A549 (cell line): ENCODE data around the gene MED28. TPM values are rescaled to one million over a fixed set of nuclear protein-coding genes. Genes with fewer than 3 reads are reported as not detected.
A peak's percentile ranks its signal among the peaks of the same experiment; 100 is the strongest.

ENCODE experiments used
- ATAC-seq, 2 experiments: fragments of 200-7000 bp in 1 of 2; fragments of >200 bp in 1 of 2; cut with Nextera tagmentation in 1 of 2; cut with Tn5 transposase in 1 of 2; 3 replicates each; pipeline versions ENCODE4 v1.8.0 to v1.9.1; 2018 to 2020; ENCODE audit warnings: mild to moderate bottlenecking in 1 of 2, moderate library complexity in 1 of 2
- CTCF ChIA-PET: fragments of 300-600 bp; sonication (Branson Sonifier 250); formaldehyde crosslinking; extraction: SDS; loops from one replicate; lab custom pipeline; 2021; ENCODE audit warnings: antibody characterized with exemption, inconsistent platforms; lab: Yijun Ruan, JAX
- POLR2A ChIA-PET: fragments of 350-600 bp; formaldehyde crosslinking; extraction: SDS; loops from one replicate; lab custom pipeline; 2021; ENCODE audit warnings: antibody characterized with exemption, inconsistent platforms; lab: Yijun Ruan, JAX
- DNase-seq, 2 experiments: peaks; one replicate each; pipeline versions ENCODE4 v3.0.0 to v3.0.0-alpha.2; 2011 to 2016; ENCODE audit warnings: low read depth in 1 of 2, low spot score in 1 of 2
- FAIRE-seq: peaks from 2 replicates; lab custom pipeline; 2011; peaks lifted over from hg19 to GRCh38; lab: Jason Lieb, UNC
- H3K27ac ChIP-seq, 2 experiments: fragments of >200 bp; sonication (Bioruptor Twin); formaldehyde crosslinking; 3 replicates each; pipeline ENCODE4 v1.5.1; 2016 to 2017
- H3K4me1 ChIP-seq: fragments of >200 bp; sonication (Bioruptor Twin); formaldehyde crosslinking; 3 replicates; pipeline ENCODE4 v1.6.1; 2016
- H3K4me2 ChIP-seq: fragments of >200 bp; sonication (Bioruptor Twin); formaldehyde crosslinking; 3 replicates; pipeline ENCODE4 v1.6.1; 2016
- H3K4me3 ChIP-seq: fragments of >200 bp; sonication (Bioruptor Twin); formaldehyde crosslinking; 3 replicates; pipeline ENCODE4 v1.5.1; 2016
- H3K9me3 ChIP-seq: fragments of >200 bp; sonication (Bioruptor Twin); formaldehyde crosslinking; 3 replicates; pipeline ENCODE4 v1.6.1; 2016
- CBX8 ChIP-seq: fragments of 200-600 bp; sonication (generic); IDR thresholded peaks from 2 replicates; pipeline ENCODE4 v1.6.1; 2016
- CHD2 ChIP-seq: fragments of 150-350 bp; IDR thresholded peaks from 2 replicates; pipeline ENCODE4 v1.6.1; 2014; ENCODE audit warnings: low read length; ENCODE audit not compliant: partially characterized antibody
- EHF ChIP-seq: fragments of 250-450 bp; sonication (Bioruptor Pico); IDR thresholded peaks from 2 replicates; pipeline ENCODE4 v1.5.0; 2020; ENCODE audit warnings: mild to moderate bottlenecking
- EHMT2 ChIP-seq: fragments of 200-600 bp; sonication (generic); IDR thresholded peaks from 2 replicates; pipeline ENCODE4 v1.6.1; 2016; ENCODE audit warnings: antibody characterized with exemption, low read depth, mild to moderate bottlenecking, moderate library complexity
- FOSL2 ChIP-seq, 2 experiments: fragments of 450-650 bp in 1 of 2; fragments of >200 bp in 1 of 2; sonication (Bioruptor Twin) in 1 of 2; formaldehyde crosslinking; IDR thresholded peaks; 2 replicates each; pipeline versions ENCODE4 v1.5.0 to v1.6.1; 2016 to 2020; ENCODE audit warnings: mild to moderate bottlenecking in 1 of 2, moderate library complexity in 1 of 2
- FOXS1 ChIP-seq: fragments of 250-450 bp; sonication (Bioruptor Pico); IDR thresholded peaks from 2 replicates; pipeline ENCODE4 v1.5.0; 2020; ENCODE audit warnings: mild to moderate bottlenecking, moderate library complexity
- GATA3 ChIP-seq: IDR thresholded peaks from 2 replicates; pipeline ENCODE4 v1.6.1; 2012; ENCODE audit warnings: borderline replicate concordance
- HDAC2 ChIP-seq: fragments of 200-600 bp; sonication (generic); IDR thresholded peaks from 2 replicates; pipeline ENCODE4 v1.6.1; 2016
- HEYL ChIP-seq: fragments of 250-450 bp; sonication (Bioruptor Pico); IDR thresholded peaks from 2 replicates; pipeline ENCODE4 v1.8.0; 2021; ENCODE audit warnings: mild to moderate bottlenecking, moderate library complexity
- HOXB13 ChIP-seq: fragments of 250-450 bp; sonication (Bioruptor Pico); IDR thresholded peaks from 2 replicates; pipeline ENCODE4 v1.5.0; 2020; ENCODE audit warnings: low read depth, mild to moderate bottlenecking, moderate library complexity
- JUNB ChIP-seq: fragments of >200 bp; sonication (Bioruptor Twin); formaldehyde crosslinking; IDR thresholded peaks from 2 replicates; pipeline ENCODE4 v1.6.1; 2016
- KDM1A ChIP-seq: fragments of 200-600 bp; sonication (generic); IDR thresholded peaks from 2 replicates; pipeline ENCODE4 v1.6.1; 2016; ENCODE audit warnings: low read depth, mild to moderate bottlenecking
- MAFK ChIP-seq: fragments of 450-650 bp; IDR thresholded peaks from 2 replicates; pipeline ENCODE4 v1.6.1; 2014; ENCODE audit not compliant: partially characterized antibody
- MYC ChIP-seq: IDR thresholded peaks from 2 replicates; pipeline ENCODE4 v1.6.1; 2012; ENCODE audit warnings: mild to moderate bottlenecking, inconsistent platforms, low read length, improper control_type of control experiment, borderline replicate concordance
- NFE2L2 ChIP-seq: fragments of 150-350 bp; conservative IDR thresholded peaks from 2 replicates; pipeline ENCODE4 v1.6.1; 2014; ENCODE audit warnings: low read length
- NR3C1 ChIP-seq: fragments of >200 bp; sonication (Bioruptor Twin); formaldehyde crosslinking; IDR thresholded peaks from 3 replicates; pipeline ENCODE4 v1.6.1; 2017
- PHF8 ChIP-seq: fragments of 200-600 bp; sonication (generic); IDR thresholded peaks from 2 replicates; pipeline ENCODE4 v1.6.1; 2016; ENCODE audit warnings: low read depth, mild to moderate bottlenecking, antibody characterized with exemption, moderate library complexity, borderline replicate concordance
- POLR2A ChIP-seq: IDR thresholded peaks from 2 replicates; pipeline ENCODE4 v1.6.1; 2012; ENCODE audit warnings: mild to moderate bottlenecking, low read length
- POLR2AphosphoS2 ChIP-seq: conservative IDR thresholded peaks from 2 replicates; pipeline ENCODE4 v1.6.1; 2012; ENCODE audit warnings: low read length, improper control_type of control experiment, inconsistent platforms
- RAD21 ChIP-seq, 2 experiments: fragments of >200 bp in 1 of 2; sonication (Bioruptor Twin) in 1 of 2; formaldehyde crosslinking in 1 of 2; IDR thresholded peaks in 1 of 2; conservative IDR thresholded peaks in 1 of 2; 2 replicates in 1 of 2; 3 replicates in 1 of 2; pipeline ENCODE4 v1.6.1; 2012 to 2018; ENCODE audit warnings: inconsistent platforms in 1 of 2
- RFX5 ChIP-seq: fragments of 450-650 bp; IDR thresholded peaks from 2 replicates; pipeline ENCODE4 v1.7.1; 2014; ENCODE audit warnings: antibody characterized with exemption, mild to moderate bottlenecking, moderate library complexity
- SMC3 ChIP-seq: fragments of >200 bp; sonication (Bioruptor Twin); formaldehyde crosslinking; IDR thresholded peaks from 3 replicates; pipeline ENCODE4 v1.6.1; 2018; ENCODE audit warnings: inconsistent platforms
- SREBF2 ChIP-seq: fragments of 450-650 bp; IDR thresholded peaks from 2 replicates; pipeline ENCODE4 v1.6.1; 2014; ENCODE audit warnings: mild to moderate bottlenecking, moderate library complexity
- ZSCAN20 ChIP-seq: fragments of 250-450 bp; sonication (Bioruptor Pico); IDR thresholded peaks from 2 replicates; pipeline ENCODE4 v1.8.0; 2022; ENCODE audit warnings: mild to moderate bottlenecking, moderate library complexity
- whole genome bisulfite sequencing: methylation state at CpG from one replicate; pipeline ENCODE4 v1.1.6; 2017; ENCODE audit errors: missing lambda C conversion rate; 5-methylcytosine and 5-hydroxymethylcytosine counted together
- polyA plus RNA-seq, 4 experiments: library from polyadenylated mRNA; depleted of rRNA in 3 of 4; stranded (reverse); fragments of >200 nt; fragmentation: RNase III in 1 of 4; extraction: RNeasy Plus Mini Kit Qiagen cat#74134 plus additional on column Dnase treatment in 1 of 4; gene quantifications; 2 replicates in 3 of 4; 3 replicates in 1 of 4; pipeline ENCODE4 v1.2.3, GENCODE V29; 2011 to 2017
- TF ChIP-seq, protein P1 (sequence below): fragments of 250-450 bp; sonication (Bioruptor Pico); IDR thresholded peaks from 2 replicates; pipeline ENCODE4 v1.5.0; 2020; ENCODE audit warnings: low read depth, mild to moderate bottlenecking, moderate library complexity
- TF ChIP-seq, protein P2 (sequence below): IDR thresholded peaks from 2 replicates; pipeline ENCODE4 v1.6.1; 2012
- TF ChIP-seq, protein P3 (sequence below): fragments of 450-650 bp; IDR thresholded peaks from 2 replicates; pipeline ENCODE4 v1.6.1; 2014; ENCODE audit warnings: antibody characterized with exemption
- TF ChIP-seq, protein P4 (sequence below): IDR thresholded peaks from 2 replicates; pipeline ENCODE4 v1.6.1; 2012

The MED28 gene
- polyA plus RNA-seq, 2 of the 4 experiments (the other 2 are of a cell fraction): 15.5 to 30.8 TPM

DNA sequence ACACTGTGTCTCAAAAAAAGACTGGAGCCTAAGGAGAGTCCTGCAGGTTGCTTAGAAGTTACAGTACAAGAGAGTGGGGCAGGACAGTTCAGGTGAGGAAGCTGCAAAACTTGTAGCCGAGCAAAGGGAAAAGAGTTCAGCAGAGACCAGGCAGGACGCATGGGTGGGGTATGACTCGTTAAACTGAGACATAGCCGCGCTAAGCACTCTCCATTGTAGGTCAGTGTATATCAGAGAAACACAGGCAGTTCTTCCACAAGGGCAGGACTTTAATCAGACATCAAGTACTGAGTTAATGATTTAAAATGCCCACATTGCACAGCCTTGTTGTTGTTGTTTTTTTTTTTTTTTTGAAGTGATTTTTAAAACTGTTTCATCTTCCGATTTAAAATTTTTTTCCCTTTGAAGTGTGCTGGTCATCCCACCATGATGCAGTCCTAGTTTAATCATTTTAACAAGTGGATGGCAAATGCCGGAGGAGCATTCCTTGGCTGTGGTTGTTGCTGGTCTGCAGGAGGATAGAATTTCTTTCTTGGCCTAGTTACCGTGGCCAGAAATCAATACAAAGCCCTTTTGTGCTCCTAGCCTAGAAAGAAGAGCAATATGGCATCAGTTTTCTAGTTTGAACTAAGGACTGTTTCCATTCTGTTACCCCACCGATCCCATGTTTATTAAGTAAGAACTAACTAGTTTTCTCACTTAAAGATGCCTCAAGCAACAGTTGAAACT, 27.2 kb upstream of the MED28 start (continued):
- TF ChIP-seq, protein P1, sequence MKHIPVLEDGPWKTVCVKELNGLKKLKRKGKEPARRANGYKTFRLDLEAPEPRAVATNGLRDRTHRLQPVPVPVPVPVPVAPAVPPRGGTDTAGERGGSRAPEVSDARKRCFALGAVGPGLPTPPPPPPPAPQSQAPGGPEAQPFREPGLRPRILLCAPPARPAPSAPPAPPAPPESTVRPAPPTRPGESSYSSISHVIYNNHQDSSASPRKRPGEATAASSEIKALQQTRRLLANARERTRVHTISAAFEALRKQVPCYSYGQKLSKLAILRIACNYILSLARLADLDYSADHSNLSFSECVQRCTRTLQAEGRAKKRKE (CRISPR knock-in tag): no peak

DNA sequence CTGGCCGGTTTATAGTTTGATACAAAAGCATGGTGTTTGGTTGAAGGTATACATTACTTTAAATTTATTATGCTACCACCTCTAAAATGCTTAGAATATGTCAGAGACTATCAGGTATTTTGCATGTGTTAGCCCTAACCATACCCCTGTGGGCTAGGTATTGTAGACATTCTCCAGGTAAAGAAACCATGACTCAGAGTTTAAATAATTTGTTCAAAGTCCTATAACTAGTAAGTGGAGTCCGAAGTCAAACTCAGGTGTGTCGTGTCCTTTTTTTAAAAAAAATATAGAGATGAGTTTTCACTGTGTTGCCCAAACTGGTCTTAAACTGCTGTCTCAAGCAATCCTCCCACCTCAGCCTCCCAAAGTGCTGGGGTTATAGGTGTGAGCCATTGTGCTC, 25.1 kb upstream of the MED28 start:
- DNase-seq: no peak
- H3K27ac ChIP-seq: no peak overlapping the region
- ChIA-PET POLR2A (no interaction called here), CTCF (no interaction called here)
- WGBS: 99% methylated on average over 3 of the region's 3 CpGs
- H3K9me3 ChIP-seq: no peaks in the 10 kb centered on the region
- H3K4me2 ChIP-seq: no peak overlapping the region
- ATAC-seq: no peak
- no peaks in the 10 kb centered on the region for H3K4me1 ChIP-seq
- no peak overlapping the region for H3K4me3 ChIP-seq
- FAIRE-seq: no peak
- no peak for TF ChIP-seq NFE2L2
- TF ChIP-seq SMC3: no peak
- no peak for TF ChIP-seq GATA3

DNA sequence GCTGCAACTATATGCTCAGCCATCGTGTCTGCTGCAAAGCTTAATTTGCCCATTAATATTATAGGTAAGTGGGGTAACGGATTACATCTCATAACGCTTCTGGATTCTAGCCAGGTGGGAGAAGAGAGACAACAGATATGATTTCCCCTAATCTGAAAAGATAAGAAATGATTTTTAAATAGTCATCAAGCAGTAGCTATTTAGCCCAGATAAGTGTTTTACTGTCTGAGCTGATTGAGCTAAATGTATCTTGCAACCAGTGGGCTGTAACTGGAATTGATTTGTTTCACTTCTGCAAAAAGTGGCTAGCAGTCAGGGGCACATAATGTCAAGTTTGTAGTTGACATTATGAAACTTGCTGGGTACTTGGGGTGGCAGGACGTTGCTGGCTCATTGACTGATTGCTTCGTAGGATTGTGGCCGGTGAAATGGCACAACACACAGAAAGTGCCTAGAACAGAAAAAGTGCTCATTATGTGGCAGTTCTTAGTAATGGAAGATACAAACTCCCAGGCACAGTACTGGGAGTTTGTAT, 18.9 kb upstream of the MED28 start:
- Histone ChIP-seq H3K4me2 (no peak overlapping the region), H3K27ac (no peak overlapping the region), H3K4me3 (no peak overlapping the region), H3K9me3 (no peaks in the 10 kb centered on the region), H3K4me1 (no peaks in the 10 kb centered on the region)
- POLR2A ChIA-PET: no interaction called here
- WGBS: 87% methylated on average over 6 of the region's 6 CpGs
- ATAC-seq (no peak), FAIRE-seq (no peak), DNase-seq (no peak)
- TF ChIP-seq, protein P2, sequence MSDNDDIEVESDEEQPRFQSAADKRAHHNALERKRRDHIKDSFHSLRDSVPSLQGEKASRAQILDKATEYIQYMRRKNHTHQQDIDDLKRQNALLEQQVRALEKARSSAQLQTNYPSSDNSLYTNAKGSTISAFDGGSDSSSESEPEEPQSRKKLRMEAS: no peak
- TF ChIP-seq, protein P3, sequence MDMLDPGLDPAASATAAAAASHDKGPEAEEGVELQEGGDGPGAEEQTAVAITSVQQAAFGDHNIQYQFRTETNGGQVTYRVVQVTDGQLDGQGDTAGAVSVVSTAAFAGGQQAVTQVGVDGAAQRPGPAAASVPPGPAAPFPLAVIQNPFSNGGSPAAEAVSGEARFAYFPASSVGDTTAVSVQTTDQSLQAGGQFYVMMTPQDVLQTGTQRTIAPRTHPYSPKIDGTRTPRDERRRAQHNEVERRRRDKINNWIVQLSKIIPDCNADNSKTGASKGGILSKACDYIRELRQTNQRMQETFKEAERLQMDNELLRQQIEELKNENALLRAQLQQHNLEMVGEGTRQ: no peak
- TF ChIP-seq KDM1A (no peak), JUNB (no peak), CHD2 (no peak), MYC (no peak), NR3C1 (no peak), SREBF2 (no peak), POLR2A (no peak), HOXB13 (CRISPR knock-in tag) (no peak), MAFK (no peak), POLR2AphosphoS2 (no peak), HEYL (CRISPR knock-in tag) (no peak), EHF (CRISPR knock-in tag) (no peak), ZSCAN20 (CRISPR knock-in tag) (no peak), HDAC2 (no peak)
- CTCF ChIA-PET: interaction anchor here (1.2 kb wide), 1 partner anchor 213 kb away, joined by 3 read pairs; no protein-coding TSS in a partner anchor

DNA sequence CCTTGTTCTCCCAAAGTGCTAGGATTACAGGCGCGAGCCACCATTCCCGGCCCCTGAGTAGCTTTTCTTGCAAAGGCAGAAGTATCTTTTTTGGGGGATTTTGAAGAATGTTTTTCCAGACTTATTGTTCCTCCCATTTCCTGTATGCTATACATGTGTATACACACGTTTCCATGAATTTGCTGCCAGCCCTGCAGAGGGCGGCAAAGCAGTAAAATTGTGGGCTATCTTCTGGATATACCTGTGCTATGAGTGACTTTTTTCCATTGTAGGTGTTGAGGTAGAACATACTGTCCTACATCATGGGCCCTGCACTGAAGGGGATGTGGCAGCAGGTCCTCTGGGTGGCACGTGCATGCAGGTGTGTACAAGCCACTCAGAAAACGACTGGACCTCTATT, 16.9 kb upstream of the MED28 start:
- ChIA-PET POLR2A (no interaction called here), CTCF (interaction anchor here (0.6 to 1.9 kb wide), 11 partner anchors 8 to 219 kb away, joined by 3 to 6 read pairs (median 3); no protein-coding TSS in a partner anchor)
- Histone ChIP-seq H3K27ac (no peak overlapping the region), H3K4me1 (no peaks in the 10 kb centered on the region), H3K4me3 (no peak overlapping the region), H3K9me3 (no peaks in the 10 kb centered on the region), H3K4me2 (no peak overlapping the region)
- 46% methylated on average over 7 of the region's 7 CpGs for WGBS
- ATAC-seq (peak; percentile 86 to 90), FAIRE-seq (no peak), DNase-seq (peak in 1 of 2 experiments; percentile 34)
- TF ChIP-seq CBX8 (no peak), EHMT2 (no peak), EHF (CRISPR knock-in tag) (no peak), PHF8 (no peak), SMC3 (peak; percentile 29; the same call in 1 of the 3 replicates), RFX5 (no peak), FOXS1 (CRISPR knock-in tag) (no peak), RAD21 (conservative IDR thresholded peaks at IDR 0.05 in 1 of 2, IDR thresholded peaks at IDR 0.05 in 1 of 2) (peak; percentile 42 to 43; a peak in 4 of 5 replicates), FOSL2 (IDR thresholded peaks at IDR 0.05) (no peak), FOSL2 (CRISPR knock-in tag; IDR thresholded peaks at IDR 0.05) (no peak)
- TF ChIP-seq, protein P4, sequence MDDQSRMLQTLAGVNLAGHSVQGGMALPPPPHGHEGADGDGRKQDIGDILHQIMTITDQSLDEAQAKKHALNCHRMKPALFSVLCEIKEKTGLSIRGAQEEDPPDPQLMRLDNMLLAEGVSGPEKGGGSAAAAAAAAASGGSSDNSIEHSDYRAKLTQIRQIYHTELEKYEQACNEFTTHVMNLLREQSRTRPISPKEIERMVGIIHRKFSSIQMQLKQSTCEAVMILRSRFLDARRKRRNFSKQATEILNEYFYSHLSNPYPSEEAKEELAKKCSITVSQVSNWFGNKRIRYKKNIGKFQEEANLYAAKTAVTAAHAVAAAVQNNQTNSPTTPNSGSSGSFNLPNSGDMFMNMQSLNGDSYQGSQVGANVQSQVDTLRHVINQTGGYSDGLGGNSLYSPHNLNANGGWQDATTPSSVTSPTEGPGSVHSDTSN: no peak
- TF ChIP-seq, protein P1 (CRISPR knock-in tag): no peak
